Neural progenitor cell (in vitro differentiated cells): ENCODE data around the gene TADA2B.

Experiments
- CTCF ChIP-seq: fragments of 200-600 bp; sonication (generic); IDR thresholded peaks from 2 replicates; pipeline ENCODE4 v1.5.1; 2017; ENCODE audit warnings: antibody characterized with exemption, mild to moderate bottlenecking
- EZH2phosphoT487 ChIP-seq: fragments of 200-600 bp; sonication (generic); IDR thresholded peaks from 2 replicates; pipeline ENCODE4 v1.6.1; 2017; ENCODE audit warnings: antibody characterized with exemption

- TF ChIP-seq CTCF (no peak), EZH2phosphoT487 (no peak)
Measured at GRCh38 chr4:7063362-7063761, 20.2 kb downstream of the TADA2B start.
